Transverse colon (tissue), 4 donors: ENCODE data around the gene MEIG1.

Experiments
- CTCF ChIP-seq, 5 experiments: fragments of 200-600 bp in 3 of 5; fragments of 450-650 bp in 2 of 5; sonication (generic) in 3 of 5; IDR thresholded peaks; 1 replicate in 2 of 5; 2 replicates in 3 of 5; pipeline ENCODE4 v1.5.1; 2016 to 2017; ENCODE audit warnings: antibody characterized with exemption in 5 of 5, inconsistent platforms in 3 of 5, mild to moderate bottlenecking in 2 of 5, moderate library complexity in 1 of 5
- EP300 ChIP-seq: sonication (generic); formaldehyde crosslinking; IDR thresholded peaks from one replicate; pipeline ENCODE4 v1.6.1; 2017; ENCODE audit warnings: antibody characterized with exemption, low read depth
- POLR2A ChIP-seq: fragments of 450-650 bp; IDR thresholded peaks from one replicate; pipeline ENCODE4 v1.6.1; 2016; ENCODE audit warnings: antibody characterized with exemption, mild to moderate bottlenecking, moderate library complexity
- POLR2AphosphoS5 ChIP-seq, 3 donors: sonication (generic); formaldehyde crosslinking; IDR thresholded peaks; one replicate each; pipeline ENCODE4 v1.6.1; 2016; ENCODE audit warnings: antibody characterized with exemption in 3 of 3

GRCh38 chr10:14954934-14955333 lies 4.3 kb upstream of the MEIG1 start:
- no peak for TF ChIP-seq EP300
- no peak for TF ChIP-seq CTCF (IDR thresholded peaks at IDR 0.05)
- TF ChIP-seq POLR2A, result no peak
- no peak for TF ChIP-seq POLR2AphosphoS5 (IDR thresholded peaks at IDR 0.05)
